WTC11 (cell line): ENCODE results near the gene ADGRB2. TPM values are rescaled to one million over a fixed set of nuclear protein-coding genes. Genes with fewer than 3 reads are reported as not detected.

Experiments used
- AR ChIP-seq: fragments of 250-450 bp; sonication (Bioruptor Pico); IDR thresholded peaks from 2 replicates; pipeline ENCODE4 v1.9.0; 2021; ENCODE audit warnings: mild to moderate bottlenecking
- ATF1 ChIP-seq: sonication (generic); formaldehyde crosslinking; IDR thresholded peaks from 2 replicates; pipeline ENCODE4 v1.8.1; 2023; ENCODE audit warnings: mild to moderate bottlenecking, moderate library complexity, missing genetic modification reagents
- ATF3 ChIP-seq: sonication (generic); formaldehyde crosslinking; conservative IDR thresholded peaks from 2 replicates; pipeline ENCODE4 v1.8.1; 2022; ENCODE audit warnings: mild to moderate bottlenecking, missing genetic modification reagents
- ATF6 ChIP-seq: sonication (generic); formaldehyde crosslinking; IDR thresholded peaks from 2 replicates; pipeline ENCODE4 v1.8.1; 2023; ENCODE audit warnings: mild to moderate bottlenecking, missing genetic modification reagents
- FOXP4 ChIP-seq: sonication (generic); formaldehyde crosslinking; IDR thresholded peaks from 2 replicates; pipeline ENCODE4 v1.8.0; 2022; ENCODE audit warnings: mild to moderate bottlenecking, missing genetic modification reagents
- HMGXB4 ChIP-seq: sonication (generic); formaldehyde crosslinking; IDR thresholded peaks from 2 replicates; pipeline ENCODE4 v1.8.1; 2023; ENCODE audit warnings: mild to moderate bottlenecking, moderate library complexity, missing genetic modification reagents
- IRF2 ChIP-seq: sonication (generic); formaldehyde crosslinking; IDR thresholded peaks from 2 replicates; pipeline ENCODE4 v1.8.0; 2022; ENCODE audit warnings: low read depth, missing genetic modification reagents, borderline replicate concordance
- MAX ChIP-seq: sonication (generic); formaldehyde crosslinking; IDR thresholded peaks from 2 replicates; pipeline ENCODE4 v1.8.0; 2022; ENCODE audit warnings: mild to moderate bottlenecking, missing genetic modification reagents
- MLX ChIP-seq: sonication (generic); formaldehyde crosslinking; IDR thresholded peaks from 2 replicates; pipeline ENCODE4 v1.8.1; 2023; ENCODE audit warnings: mild to moderate bottlenecking, missing genetic modification reagents, moderate library complexity
- MXD4 ChIP-seq: fragments of 250-450 bp; sonication (Bioruptor Pico); IDR thresholded peaks from 2 replicates; pipeline ENCODE4 v1.8.0; 2021; ENCODE audit warnings: mild to moderate bottlenecking, moderate library complexity, borderline replicate concordance
- NFATC4 ChIP-seq: fragments of 250-450 bp; sonication (Bioruptor Pico); IDR thresholded peaks from 2 replicates; pipeline ENCODE4 v1.9.0; 2021; ENCODE audit warnings: mild to moderate bottlenecking
- RORB ChIP-seq: fragments of 250-450 bp; sonication (Bioruptor Pico); IDR thresholded peaks from 2 replicates; pipeline ENCODE4 v1.9.0; 2021; ENCODE audit warnings: mild to moderate bottlenecking
- SP1 ChIP-seq: sonication (generic); formaldehyde crosslinking; conservative IDR thresholded peaks from 2 replicates; pipeline ENCODE4 v1.8.1; 2022; ENCODE audit warnings: missing genetic modification reagents
- TEAD1 ChIP-seq: sonication (generic); formaldehyde crosslinking; IDR thresholded peaks from 2 replicates; pipeline ENCODE4 v1.8.0; 2022; ENCODE audit warnings: mild to moderate bottlenecking, missing genetic modification reagents
- ZBTB21 ChIP-seq: sonication (generic); formaldehyde crosslinking; IDR thresholded peaks from 2 replicates; pipeline ENCODE4 v1.8.1; 2023; ENCODE audit warnings: mild to moderate bottlenecking, missing genetic modification reagents, borderline replicate concordance
- ZNF138 ChIP-seq: sonication (generic); formaldehyde crosslinking; conservative IDR thresholded peaks from 2 replicates; pipeline ENCODE4 v1.8.1; 2022; ENCODE audit warnings: mild to moderate bottlenecking, moderate library complexity, missing genetic modification reagents
- ZNF232 ChIP-seq: sonication (generic); formaldehyde crosslinking; IDR thresholded peaks from 2 replicates; pipeline ENCODE4 v1.8.0; 2022; ENCODE audit warnings: mild to moderate bottlenecking, missing genetic modification reagents
- ZNF263 ChIP-seq: sonication (generic); formaldehyde crosslinking; IDR thresholded peaks from 2 replicates; pipeline ENCODE4 v1.8.1; 2022; ENCODE audit warnings: low read depth, mild to moderate bottlenecking, moderate library complexity, missing genetic modification reagents
- ZNF281 ChIP-seq: sonication (generic); formaldehyde crosslinking; IDR thresholded peaks from 2 replicates; pipeline ENCODE4 v1.8.0; 2023; ENCODE audit warnings: mild to moderate bottlenecking, missing genetic modification reagents
- ZNF396 ChIP-seq: fragments of 250-450 bp; sonication (Bioruptor Pico); IDR thresholded peaks from 2 replicates; pipeline ENCODE4 v1.8.0; 2021; ENCODE audit warnings: mild to moderate bottlenecking, moderate library complexity, borderline replicate concordance
- ZNF416 ChIP-seq: fragments of 250-450 bp; sonication (Bioruptor Pico); IDR thresholded peaks from 2 replicates; pipeline ENCODE4 v1.9.0; 2021; ENCODE audit warnings: mild to moderate bottlenecking, inconsistent platforms
- total RNA-seq: library from RNA; stranded (reverse); gene quantifications from 3 replicates; pipeline ENCODE4 v1.2.3, GENCODE V29; 2021

Gene ADGRB2
- total RNA-seq, 1 experiment from 2014 or later: 39.3 TPM

- TF ChIP-seq MLX (CRISPR knock-in tag) (no peak), ZNF263 (CRISPR knock-in tag) (no peak), FOXP4 (no peak), SP1 (no peak), TEAD1 (CRISPR knock-in tag) (0 out of 2 replicates have a peak, but pooled peaks have one; percentile 21), RORB (CRISPR knock-in tag) (no peak), AR (no peak), ATF6 (CRISPR knock-in tag) (no peak), ZNF138 (CRISPR knock-in tag) (no peak), ATF3 (CRISPR knock-in tag) (no peak), ZNF281 (CRISPR knock-in tag) (no peak), ZNF232 (CRISPR knock-in tag) (no peak), NFATC4 (no peak), ZBTB21 (CRISPR knock-in tag) (no peak), HMGXB4 (no peak), ATF1 (CRISPR knock-in tag) (no peak), ZNF416 (CRISPR knock-in tag) (no peak), MXD4 (CRISPR knock-in tag) (no peak), IRF2 (CRISPR knock-in tag) (no peak), MAX (peak; percentile 65; the same call in 1 of the 2 replicates), ZNF396 (CRISPR knock-in tag) (no peak)
Observed at GRCh38 chr1:31742462-31743212, 21.5 kb downstream of the ADGRB2 start (continued).
